GM21717 (cell line): ENCODE results near the gene ELOB.

Source experiments
- ATAC-seq: cut with Tn5 transposase; IDR thresholded peaks from one replicate; pipeline ENCODE4 v1.9.1; 2021; ENCODE audit warnings: mild to moderate bottlenecking, moderate library complexity; ENCODE audit not compliant: unreplicated experiment

Gene ELOB

GRCh38 chr16:2777231-2777902 is at the start of gene ELOB:
Gene ELOB (minus strand): TSS chr16:2777280. CDS start chr16:2777239, 41 bp downstream.
- peak; percentile 54 for ATAC-seq

DNA sequence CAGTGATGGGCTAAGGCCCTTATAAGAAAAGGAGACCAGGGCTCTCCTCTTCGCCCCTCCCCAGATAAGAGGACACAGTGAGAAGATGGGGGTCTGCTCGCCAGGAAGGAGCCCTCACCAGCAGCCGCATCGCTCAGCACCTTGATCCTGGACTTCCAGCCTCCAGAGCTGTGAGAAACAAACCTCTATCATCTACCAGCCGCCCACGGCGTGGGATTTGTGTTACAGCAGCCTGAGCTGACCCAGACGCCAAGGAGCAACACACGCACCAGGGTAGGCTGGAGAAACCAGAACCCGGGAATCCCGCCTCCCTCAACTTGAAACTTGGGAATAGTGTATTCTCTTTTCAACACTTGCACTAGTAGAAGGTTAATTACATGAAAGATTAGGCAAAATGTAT is 48.8 kb upstream of the ELOB start:
- no peak for ATAC-seq

- ATAC-seq, result no peak
Observed at GRCh38 chr16:2825049-2825742, 48.1 kb upstream of the ELOB start.

DNA sequence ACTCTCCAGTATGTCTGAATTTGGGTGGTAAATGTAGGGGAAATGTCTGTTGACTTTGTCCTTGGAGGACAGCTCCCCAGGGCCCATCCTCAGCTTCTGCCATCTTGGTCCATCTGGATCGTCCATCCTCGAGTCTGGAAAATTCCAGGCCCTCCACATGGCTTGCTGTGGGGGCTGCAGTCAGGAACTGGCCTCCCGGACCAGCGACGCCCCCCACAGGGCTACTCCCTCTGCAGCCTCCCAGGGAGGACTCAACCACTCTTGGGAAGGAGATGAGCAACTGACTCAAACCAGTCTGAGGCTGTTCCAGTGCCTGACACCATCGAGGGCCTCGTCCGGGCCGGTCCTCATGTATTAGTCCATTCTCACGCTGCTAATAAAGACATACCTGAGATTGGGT is 47.5 kb upstream of the ELOB start:
- ATAC-seq, result no peak

DNA sequence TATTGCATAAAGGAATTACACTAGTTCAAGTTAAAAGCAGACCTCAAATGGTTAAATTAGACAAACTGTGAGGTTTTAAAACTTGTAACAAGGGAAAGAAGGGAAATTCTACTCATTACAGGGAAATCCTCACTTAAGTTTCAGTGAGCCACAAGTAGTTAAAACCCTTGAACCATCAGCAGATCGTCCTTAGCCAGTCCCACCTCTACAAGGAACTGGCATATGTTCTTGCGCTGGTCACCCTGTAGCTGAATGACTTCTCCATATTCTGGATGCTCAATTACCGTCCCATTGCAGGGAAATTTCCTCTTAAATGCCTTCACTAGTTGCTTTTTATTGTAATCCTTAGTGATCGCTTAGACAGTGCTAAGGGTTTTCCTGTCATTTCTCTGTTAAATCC is 45.4 kb upstream of the ELOB start:
- ATAC-seq, result no peak

DNA sequence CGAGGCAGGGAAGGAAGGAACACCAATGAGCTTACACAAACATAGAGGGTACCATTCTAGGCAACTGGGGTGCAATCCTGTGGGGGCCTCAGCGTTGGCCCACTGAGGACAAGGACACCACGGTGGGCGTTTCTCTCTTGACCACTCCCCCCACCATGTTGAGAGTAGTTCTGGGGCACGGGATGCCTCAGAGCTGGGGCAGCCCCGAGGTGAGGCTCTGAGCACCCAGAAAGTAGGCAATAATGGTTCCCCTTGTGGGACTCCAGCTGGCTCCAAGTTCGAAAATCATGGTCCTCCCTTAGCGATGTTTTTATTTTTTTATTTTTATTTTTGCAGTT is 45.0 kb upstream of the ELOB start:
- no peak for ATAC-seq

DNA sequence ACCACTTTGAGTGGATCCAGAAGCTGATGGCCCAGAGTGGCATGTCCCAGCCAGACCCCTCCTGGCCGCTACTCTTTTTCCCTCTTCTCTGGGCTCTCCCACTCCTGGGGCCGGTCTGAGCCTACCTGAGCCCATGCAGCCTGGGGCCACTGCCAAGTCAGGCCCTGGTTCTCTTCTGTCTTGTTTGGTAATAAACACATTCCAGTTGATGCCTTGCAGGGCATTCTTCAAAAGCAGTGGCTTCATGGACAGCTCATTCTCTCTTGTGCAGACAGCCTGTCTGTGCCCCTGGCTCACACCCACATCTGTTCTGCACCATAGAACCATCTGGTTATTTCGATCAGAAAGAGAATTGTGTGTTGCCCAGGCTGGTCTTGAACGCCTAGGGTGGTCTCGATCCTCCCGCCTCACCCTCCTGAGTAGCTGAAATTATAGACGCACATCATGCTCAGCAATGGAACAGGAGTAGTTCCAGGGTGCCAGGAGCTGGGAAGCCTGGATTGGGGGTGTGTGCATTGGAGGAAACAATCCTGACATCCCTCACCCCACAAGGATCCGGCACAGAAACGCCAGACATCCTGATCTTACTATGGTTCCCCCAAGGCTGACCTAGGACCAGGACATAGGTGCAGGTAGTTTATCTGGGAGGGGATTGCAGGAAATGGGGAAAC is 44.5 kb upstream of the ELOB start:
- no peak for ATAC-seq

GRCh38 chr16:2820836-2821486 is 43.9 kb upstream of the ELOB start:
- ATAC-seq, result no peak

GRCh38 chr16:2819939-2820835 is 43.1 kb upstream of the ELOB start:
- ATAC-seq, result no peak

GRCh38 chr16:2819179-2819938 is 42.3 kb upstream of the ELOB start:
- no peak for ATAC-seq

- ATAC-seq, result no peak
Observed at GRCh38 chr16:2818272-2818876, 41.3 kb upstream of the ELOB start.

- ATAC-seq, result no peak
Observed at GRCh38 chr16:2817340-2818271, 40.5 kb upstream of the ELOB start.

DNA sequence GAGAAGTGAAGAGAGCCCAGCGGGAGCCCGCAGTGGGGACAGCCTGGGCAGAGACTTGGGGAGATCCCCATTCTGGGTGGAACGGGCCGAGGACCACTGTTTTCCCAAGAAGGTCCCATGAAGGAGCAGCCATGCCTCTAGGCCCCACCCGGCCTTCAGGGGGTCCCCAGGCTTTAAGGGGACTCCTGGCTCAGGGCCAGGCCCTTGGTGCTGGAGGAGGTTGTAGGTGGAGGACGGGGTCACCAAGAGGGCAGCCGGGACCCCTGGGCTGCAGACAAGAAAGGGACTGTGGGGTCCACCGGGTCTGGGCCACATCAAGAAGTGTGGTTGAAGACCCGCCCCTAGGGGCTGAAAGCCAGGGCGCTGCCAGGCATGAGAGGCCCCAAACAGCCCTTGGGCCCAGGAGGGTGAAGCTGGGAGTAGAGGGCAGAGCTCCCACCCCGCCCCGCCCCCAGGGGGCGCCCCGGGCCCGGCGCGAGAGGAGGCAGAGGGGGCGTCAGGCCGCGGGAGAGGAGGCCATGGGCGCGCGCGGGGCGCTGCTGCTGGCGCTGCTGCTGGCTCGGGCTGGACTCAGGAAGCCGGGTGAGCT is 39.8 kb upstream of the ELOB start, which contains the start of gene PRSS21:
Gene PRSS21, plus strand, starts transcription at position 487 of the 589 bp plus-strand sequence. Its CDS starts 32 bp downstream, at position 519.
- no peak for ATAC-seq

GRCh38 chr16:2815299-2815771 is 38.3 kb upstream of the ELOB start:
- no peak for ATAC-seq

GRCh38 chr16:2814551-2815298 is 37.6 kb upstream of the ELOB start:
- ATAC-seq, result no peak

DNA sequence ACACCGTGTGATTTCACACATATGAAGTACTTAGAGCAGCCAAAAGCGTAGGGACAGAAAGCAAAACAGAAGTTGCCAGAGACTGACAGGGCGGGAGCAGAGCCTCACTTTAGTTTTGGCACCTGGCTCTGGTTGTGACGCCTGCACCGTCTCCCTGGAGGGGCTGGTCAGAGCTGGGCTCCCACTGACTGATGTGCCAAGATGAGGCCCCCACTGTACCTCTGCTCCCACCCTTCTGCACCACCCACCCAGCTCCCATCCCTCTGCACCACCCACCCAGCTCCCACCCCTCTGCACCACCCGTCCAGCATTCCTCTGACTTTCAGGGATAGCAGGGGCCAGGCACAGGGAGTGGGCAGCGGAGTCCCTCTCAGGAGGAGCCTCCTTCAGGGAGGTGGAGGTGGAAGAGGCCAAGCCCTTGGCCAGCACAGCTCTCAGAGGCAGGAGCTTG is 36.7 kb upstream of the ELOB start:
- no peak for ATAC-seq
